ENCODE data around the gene EIF2B4.

DNA sequence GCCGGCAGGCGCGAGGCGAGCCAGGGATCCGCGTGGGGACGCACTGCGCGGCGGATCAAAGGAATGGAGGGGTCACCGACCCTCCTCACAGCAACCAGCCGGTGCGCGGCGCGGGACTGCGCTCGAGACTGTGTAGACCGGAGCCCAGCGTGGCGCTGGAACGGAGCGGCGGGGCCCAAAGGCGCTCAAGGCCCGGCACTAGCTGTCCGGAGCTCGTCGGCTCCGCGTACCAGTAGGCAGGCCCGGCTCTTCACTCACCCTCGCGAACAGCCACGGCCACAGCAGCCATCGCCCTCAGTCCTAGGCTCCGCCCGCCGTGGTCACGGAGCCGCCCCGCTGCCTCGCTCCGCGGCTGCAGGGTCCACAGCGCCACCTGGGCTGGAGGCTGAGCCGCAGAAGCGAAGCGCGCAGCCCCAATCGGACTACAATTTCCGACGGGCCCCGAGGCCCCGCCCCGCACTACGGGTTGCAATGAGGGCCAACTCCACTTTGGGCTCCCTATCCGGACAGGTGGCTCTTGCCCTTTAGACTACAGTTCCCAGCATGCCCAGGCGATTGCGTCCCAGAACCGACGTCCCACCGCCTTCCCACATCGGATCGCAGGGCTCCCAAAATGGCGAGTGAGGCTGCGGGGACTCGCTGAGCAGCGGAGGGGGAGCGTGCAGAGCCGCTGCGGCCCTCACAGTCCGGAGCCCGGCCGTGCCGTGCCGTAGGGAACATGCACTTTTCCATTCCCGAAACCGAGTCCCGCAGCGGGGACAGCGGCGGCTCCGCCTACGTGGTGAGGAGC lies at the start of gene EIF2B4, which contains the start of gene SNX17:
- TF ChIP-seq, protein P1, sequence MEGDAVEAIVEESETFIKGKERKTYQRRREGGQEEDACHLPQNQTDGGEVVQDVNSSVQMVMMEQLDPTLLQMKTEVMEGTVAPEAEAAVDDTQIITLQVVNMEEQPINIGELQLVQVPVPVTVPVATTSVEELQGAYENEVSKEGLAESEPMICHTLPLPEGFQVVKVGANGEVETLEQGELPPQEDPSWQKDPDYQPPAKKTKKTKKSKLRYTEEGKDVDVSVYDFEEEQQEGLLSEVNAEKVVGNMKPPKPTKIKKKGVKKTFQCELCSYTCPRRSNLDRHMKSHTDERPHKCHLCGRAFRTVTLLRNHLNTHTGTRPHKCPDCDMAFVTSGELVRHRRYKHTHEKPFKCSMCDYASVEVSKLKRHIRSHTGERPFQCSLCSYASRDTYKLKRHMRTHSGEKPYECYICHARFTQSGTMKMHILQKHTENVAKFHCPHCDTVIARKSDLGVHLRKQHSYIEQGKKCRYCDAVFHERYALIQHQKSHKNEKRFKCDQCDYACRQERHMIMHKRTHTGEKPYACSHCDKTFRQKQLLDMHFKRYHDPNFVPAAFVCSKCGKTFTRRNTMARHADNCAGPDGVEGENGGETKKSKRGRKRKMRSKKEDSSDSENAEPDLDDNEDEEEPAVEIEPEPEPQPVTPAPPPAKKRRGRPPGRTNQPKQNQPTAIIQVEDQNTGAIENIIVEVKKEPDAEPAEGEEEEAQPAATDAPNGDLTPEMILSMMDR (IDR thresholded peaks at IDR 0.05): peak; percentile 52 to 96 (median 82)
- peak in 1 of 2 donors; percentile 62 for TF ChIP-seq POLR2A (IDR thresholded peaks at IDR 0.05)

Data from heart left ventricle (tissue), 13 donors.